AG09319 (cell line): ENCODE data around the gene PRPF8.
A peak's percentile ranks its signal among the peaks of the same experiment; 100 is the strongest.

Source experiments
- DNase-seq: peaks from one replicate; pipeline ENCODE4 v3.0.0-alpha.2; 2010; ENCODE audit warnings: low read depth; ENCODE audit errors: extremely low read depth
- CTCF ChIP-seq: IDR thresholded peaks from 2 replicates; pipeline ENCODE4 v1.5.1; 2011; ENCODE audit warnings: low read depth, mild to moderate bottlenecking, inconsistent platforms, low read length, moderate library complexity

The PRPF8 gene

DNA sequence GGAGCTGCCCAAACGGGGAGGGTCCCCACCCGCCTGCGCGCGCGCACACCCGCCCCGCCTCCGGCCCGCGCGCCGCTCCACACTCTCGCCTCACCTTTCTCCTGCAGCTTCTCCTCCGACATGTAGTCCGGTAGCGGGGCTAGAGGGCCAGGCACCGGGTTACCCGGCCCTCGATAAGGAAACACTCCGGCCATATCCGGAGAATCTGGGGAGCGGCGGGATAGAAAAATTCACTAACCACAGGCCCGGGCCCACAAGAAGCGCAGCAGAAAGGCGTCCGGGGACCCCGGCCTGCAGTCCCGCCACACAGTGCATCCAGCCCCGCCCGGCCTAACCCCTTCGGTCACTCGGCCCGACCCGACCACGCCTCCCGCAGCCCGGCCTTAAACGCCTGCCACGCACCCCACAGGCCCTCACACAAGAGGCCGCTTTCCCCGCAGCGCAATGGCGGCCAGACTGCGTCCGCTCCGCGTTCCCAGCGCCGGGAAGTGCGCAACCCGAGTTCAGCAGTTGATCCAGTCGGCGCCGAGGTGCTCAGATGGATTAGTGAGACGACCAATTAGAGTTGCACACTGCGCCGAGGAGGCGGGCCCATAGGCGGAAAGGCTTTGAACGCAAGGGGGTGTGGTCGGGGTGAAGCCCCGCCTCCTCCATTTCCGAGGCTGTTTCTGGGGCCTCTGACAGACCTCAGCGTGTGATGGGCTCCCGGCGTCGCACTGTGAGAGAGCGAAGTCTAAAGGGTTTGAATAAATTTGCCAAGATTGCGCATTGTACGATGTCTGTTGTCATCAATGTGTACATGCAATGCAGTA lies at the start of gene PRPF8:
TSS of gene PRPF8 (minus strand) at position 490 of the 812 bp plus-strand sequence. CDS start at position 194, 296 bp downstream.
- peak; percentile 92 for DNase-seq
- TF ChIP-seq CTCF = no peak

DNA sequence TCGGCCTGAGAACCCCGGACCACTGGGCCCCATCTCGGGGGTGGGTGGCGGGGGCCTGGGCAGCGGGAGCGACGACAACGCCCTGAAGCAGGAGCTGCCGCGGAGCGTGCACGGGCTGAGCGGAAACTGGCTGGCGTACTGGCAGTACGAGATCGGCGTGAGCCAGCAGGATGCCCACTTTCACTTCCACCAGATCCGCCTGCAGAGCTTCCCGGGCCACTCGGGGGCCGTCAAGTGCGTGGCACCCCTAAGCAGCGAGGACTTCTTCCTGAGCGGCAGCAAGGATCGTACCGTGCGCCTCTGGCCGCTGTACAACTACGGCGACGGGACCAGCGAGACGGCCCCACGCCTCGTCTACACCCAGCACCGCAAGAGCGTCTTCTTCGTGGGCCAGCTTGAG lies 49.1 kb upstream of the PRPF8 start:
- TF ChIP-seq CTCF = no peak
- no peak for DNase-seq

DNA sequence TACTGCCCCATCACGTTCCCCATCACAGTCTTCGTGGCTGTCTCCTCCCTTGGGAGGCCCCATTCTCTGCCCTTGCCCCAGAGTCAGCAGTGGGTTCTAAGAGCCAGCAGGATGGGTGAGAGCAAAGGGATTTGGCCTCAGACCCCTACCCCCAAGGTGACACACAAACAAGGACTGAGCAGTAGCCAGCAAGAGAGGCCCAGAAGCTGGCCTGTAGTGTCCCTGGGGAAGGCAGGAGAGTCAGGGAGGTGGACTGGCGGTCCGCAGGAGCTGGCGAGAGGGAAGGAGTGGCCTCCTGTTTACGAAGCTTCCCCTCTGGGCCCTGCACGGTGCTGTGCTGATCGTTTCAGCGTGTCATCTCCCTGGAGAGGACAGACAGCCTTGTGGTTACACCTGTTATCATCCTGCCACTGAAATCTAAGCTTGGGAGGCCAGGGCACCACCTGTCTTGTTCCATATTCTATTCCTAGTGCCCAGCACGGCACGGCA lies 48.2 kb upstream of the PRPF8 start:
- no peak for TF ChIP-seq CTCF
- DNase-seq = no peak

GRCh38 chr17:1732241-1732832 lies 47.7 kb upstream of the PRPF8 start:
- no peak for TF ChIP-seq CTCF
- DNase-seq = no peak

GRCh38 chr17:1731194-1731506 lies 46.5 kb upstream of the PRPF8 start:
- no peak for TF ChIP-seq CTCF
- DNase-seq = no peak

DNA sequence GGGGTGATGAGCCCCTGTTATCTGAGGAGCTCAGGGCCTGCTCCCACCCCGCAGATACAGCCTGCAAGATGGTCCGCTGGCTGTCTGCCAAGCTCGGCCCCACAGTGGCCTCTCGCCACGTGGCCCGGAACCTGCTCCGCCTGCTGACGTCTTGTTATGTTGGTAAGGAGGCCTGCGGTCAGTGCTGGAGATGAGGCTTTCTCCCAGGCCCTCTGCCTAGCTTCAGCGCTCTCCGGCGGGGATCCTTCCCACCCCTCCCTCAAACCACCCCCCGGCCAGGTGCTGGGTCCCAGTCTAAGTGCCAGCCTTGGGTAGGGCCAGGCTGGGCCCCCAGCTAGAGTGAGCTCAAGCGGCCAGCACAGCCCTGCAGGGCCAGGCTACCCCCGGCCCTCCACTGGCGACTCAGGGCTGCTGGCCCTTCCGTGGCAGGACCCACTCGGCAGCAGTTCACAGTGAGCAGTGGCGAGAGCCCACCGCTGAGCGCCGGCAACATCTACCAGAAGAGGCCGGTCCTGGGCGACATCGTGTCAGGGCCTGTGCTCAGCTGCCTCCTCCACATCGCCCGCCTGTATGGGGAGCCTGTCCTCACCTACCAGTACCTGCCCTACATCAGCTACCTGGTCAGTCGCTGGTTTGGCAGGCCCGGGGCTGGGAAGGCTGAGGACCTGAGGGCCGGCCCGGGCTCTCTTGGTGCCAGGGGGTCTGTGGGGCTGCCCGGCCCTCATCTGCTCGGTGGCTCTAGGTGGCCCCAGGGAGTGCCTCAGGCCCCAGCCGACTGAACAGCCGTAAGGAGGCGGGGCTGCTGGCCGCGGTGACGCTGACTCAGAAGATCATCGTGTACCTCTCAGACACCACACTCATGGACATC lies 45.9 kb upstream of the PRPF8 start:
- TF ChIP-seq CTCF = no peak
- DNase-seq = peak; percentile 67

DNA sequence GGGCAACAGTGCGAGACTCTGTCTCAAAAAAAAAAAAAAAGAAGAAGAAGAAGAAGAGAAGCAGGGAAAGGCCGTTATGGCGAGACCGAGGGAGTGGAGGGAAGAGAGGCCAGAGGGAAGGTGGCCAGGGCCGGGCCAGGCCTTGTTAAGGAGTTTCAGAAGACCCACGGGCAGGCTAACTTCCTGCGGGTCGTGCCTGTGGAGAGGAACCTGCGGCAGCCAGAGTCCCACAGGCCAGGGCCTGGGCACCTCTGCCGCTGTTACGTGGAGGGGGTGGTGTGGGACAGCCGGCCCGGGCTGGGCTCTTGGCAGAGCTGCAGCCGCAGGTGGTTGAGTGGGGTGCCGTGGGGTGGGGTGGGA lies 45.3 kb upstream of the PRPF8 start:
- no peak for DNase-seq
- TF ChIP-seq CTCF = no peak
